HepG2 (cell line): ENCODE results near the gene SLC66A3. TPM values are rescaled to one million over a fixed set of nuclear protein-coding genes. Genes with fewer than 3 reads are reported as not detected.

Source experiments
- ASH2L ChIP-seq: fragments of 300-600, 200-600 bp; sonication (generic); IDR thresholded peaks from 2 replicates; pipeline ENCODE4 v1.7.0; 2017; ENCODE audit warnings: low read depth, mild to moderate bottlenecking, moderate library complexity, mixed read lengths, low read length; ENCODE audit not compliant: insufficient read length
- ELF1 ChIP-seq: sonication (generic); formaldehyde crosslinking; IDR thresholded peaks from 2 replicates; pipeline ENCODE4 v1.4.0; 2020; ENCODE audit warnings: missing genetic modification reagents
- EP300 ChIP-seq, 3 experiments: sonication (generic) in 1 of 3; formaldehyde crosslinking in 1 of 3; IDR thresholded peaks; 2 replicates each; pipeline versions ENCODE4 v1.5.1 to v1.6.1; 2011 to 2020; ENCODE audit warnings: low read depth in 2 of 3, low read length in 2 of 3, borderline replicate concordance in 1 of 3, improper control_type of control experiment in 1 of 3, mild to moderate bottlenecking in 1 of 3, missing genetic modification reagents in 1 of 3, moderate library complexity in 1 of 3
- HNF4A ChIP-seq: sonication (generic); formaldehyde crosslinking; IDR thresholded peaks from 2 replicates; pipeline ENCODE4 v1.4.0; 2020; ENCODE audit warnings: missing genetic modification reagents
- MTA1 ChIP-seq: sonication (generic); formaldehyde crosslinking; IDR thresholded peaks from 2 replicates; pipeline ENCODE4 v1.4.0; 2020; ENCODE audit warnings: missing genetic modification reagents, mild to moderate bottlenecking, borderline replicate concordance
- PHF8 ChIP-seq: sonication (generic); formaldehyde crosslinking; IDR thresholded peaks from 2 replicates; pipeline ENCODE4 v1.5.0; 2020; ENCODE audit warnings: missing genetic modification reagents
- POLR2AphosphoS5 ChIP-seq: IDR thresholded peaks from 2 replicates; pipeline ENCODE4 v1.6.1; 2012; ENCODE audit warnings: low read depth, low read length
- RBM22 ChIP-seq: fragments of 200-400 bp; formaldehyde crosslinking; optimal IDR thresholded peaks from 2 replicates; pipeline ENCODE3; 2017; ENCODE audit warnings: mild to moderate bottlenecking, low read length, moderate library complexity
- SMC3 ChIP-seq: IDR thresholded peaks from 2 replicates; pipeline ENCODE4 v1.6.1; 2011; ENCODE audit warnings: low read length, improper control_type of control experiment
- TEAD3 ChIP-seq: optimal IDR thresholded peaks from 2 replicates; pipeline ENCODE3; 2016; ENCODE audit warnings: borderline replicate concordance
- ZNF557 ChIP-seq: sonication (generic); formaldehyde crosslinking; IDR thresholded peaks from 2 replicates; pipeline ENCODE4 v1.4.0; 2020; ENCODE audit warnings: missing genetic modification reagents
- ZNF562 ChIP-seq: sonication (generic); formaldehyde crosslinking; IDR thresholded peaks from 2 replicates; pipeline ENCODE4 v1.8.0; 2022; ENCODE audit warnings: missing genetic modification reagents, borderline replicate concordance
- ZNF777 ChIP-seq: sonication (generic); formaldehyde crosslinking; IDR thresholded peaks from 2 replicates; pipeline ENCODE4 v1.4.0; 2020; ENCODE audit warnings: missing genetic modification reagents
- ZSCAN20 ChIP-seq: sonication (generic); formaldehyde crosslinking; IDR thresholded peaks from 2 replicates; pipeline ENCODE4 v1.4.0; 2020; ENCODE audit warnings: missing genetic modification reagents, mild to moderate bottlenecking, borderline replicate concordance
- polyA plus RNA-seq, 8 experiments: library from polyadenylated mRNA; depleted of rRNA in 3 of 8; stranded (reverse) in 7 of 8; unstranded in 1 of 8; fragments of >200 nt; fragmentation: Illumina TruSeq in 4 of 8; extraction: Trizol in 4 of 8; gene quantifications; 2 replicates each; pipeline versions ENCODE4 v1.2.1 to v1.2.3, GENCODE V29; 2011 to 2016; ENCODE audit warnings: low read depth in 4 of 8, missing spikeins in 1 of 8, mixed read lengths in 1 of 8; ENCODE audit not compliant: insufficient read depth in 1 of 8
- total RNA-seq, 5 experiments: library from RNA; depleted of rRNA; stranded (reverse); fragments of >200 nt; fragmentation: Illumina TruSeq; extraction: Trizol; gene quantifications; 2 replicates each; pipeline ENCODE4 v1.2.3, GENCODE V29; 2016; ENCODE audit warnings: low read depth in 1 of 5
- TF ChIP-seq, protein P1 (sequence below): sonication (generic); formaldehyde crosslinking; IDR thresholded peaks from 2 replicates; pipeline ENCODE4 v1.4.0; 2020; ENCODE audit warnings: mild to moderate bottlenecking, missing genetic modification reagents
- TF ChIP-seq, protein P2 (sequence below): sonication (generic); formaldehyde crosslinking; IDR thresholded peaks from 2 replicates; pipeline ENCODE4 v1.4.0; 2020; ENCODE audit warnings: mild to moderate bottlenecking, low read depth, missing genetic modification reagents
- TF ChIP-seq, protein P3 (sequence below): sonication (generic); formaldehyde crosslinking; IDR thresholded peaks from 2 replicates; pipeline ENCODE4 v1.5.1; 2020; ENCODE audit warnings: mild to moderate bottlenecking, missing genetic modification reagents, moderate library complexity
- TF ChIP-seq, protein P4 (sequence below): sonication (generic); formaldehyde crosslinking; IDR thresholded peaks from 2 replicates; pipeline ENCODE4 v1.8.1; 2023; ENCODE audit warnings: mild to moderate bottlenecking, inconsistent platforms, moderate library complexity, missing genetic modification reagents, borderline replicate concordance

SLC66A3 gene
- total and polyA plus RNA-seq, 2 of the 13 experiments (the other 11 are each of a cell fraction or from before 2014, with no cell fraction given): 2.2 to 3.7 TPM

DNA sequence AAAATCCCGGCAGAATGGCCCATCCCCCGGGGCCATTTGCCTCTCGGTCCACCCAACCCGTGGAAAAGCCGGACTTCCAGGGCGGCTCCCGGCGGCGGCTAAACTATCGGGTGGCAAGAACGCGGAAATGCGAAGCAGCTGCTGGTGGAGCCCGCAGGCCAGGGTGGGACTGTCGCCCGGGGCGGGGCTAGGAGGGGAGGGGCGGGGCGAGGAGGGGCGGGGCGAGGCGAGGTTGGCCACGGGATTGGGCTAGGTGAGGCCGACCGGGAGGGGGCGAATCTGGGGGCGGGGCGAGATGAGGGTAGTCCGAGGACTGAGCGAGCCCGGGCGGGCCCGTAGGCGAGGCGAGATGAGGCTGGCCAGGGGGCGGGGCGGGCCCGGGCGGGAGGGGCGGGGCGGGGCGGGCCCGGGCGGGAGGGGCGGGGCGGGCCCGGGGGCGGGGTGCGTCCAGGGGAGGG is 315 bp upstream of the SLC66A3 start (continued):
- TF ChIP-seq, protein P1, sequence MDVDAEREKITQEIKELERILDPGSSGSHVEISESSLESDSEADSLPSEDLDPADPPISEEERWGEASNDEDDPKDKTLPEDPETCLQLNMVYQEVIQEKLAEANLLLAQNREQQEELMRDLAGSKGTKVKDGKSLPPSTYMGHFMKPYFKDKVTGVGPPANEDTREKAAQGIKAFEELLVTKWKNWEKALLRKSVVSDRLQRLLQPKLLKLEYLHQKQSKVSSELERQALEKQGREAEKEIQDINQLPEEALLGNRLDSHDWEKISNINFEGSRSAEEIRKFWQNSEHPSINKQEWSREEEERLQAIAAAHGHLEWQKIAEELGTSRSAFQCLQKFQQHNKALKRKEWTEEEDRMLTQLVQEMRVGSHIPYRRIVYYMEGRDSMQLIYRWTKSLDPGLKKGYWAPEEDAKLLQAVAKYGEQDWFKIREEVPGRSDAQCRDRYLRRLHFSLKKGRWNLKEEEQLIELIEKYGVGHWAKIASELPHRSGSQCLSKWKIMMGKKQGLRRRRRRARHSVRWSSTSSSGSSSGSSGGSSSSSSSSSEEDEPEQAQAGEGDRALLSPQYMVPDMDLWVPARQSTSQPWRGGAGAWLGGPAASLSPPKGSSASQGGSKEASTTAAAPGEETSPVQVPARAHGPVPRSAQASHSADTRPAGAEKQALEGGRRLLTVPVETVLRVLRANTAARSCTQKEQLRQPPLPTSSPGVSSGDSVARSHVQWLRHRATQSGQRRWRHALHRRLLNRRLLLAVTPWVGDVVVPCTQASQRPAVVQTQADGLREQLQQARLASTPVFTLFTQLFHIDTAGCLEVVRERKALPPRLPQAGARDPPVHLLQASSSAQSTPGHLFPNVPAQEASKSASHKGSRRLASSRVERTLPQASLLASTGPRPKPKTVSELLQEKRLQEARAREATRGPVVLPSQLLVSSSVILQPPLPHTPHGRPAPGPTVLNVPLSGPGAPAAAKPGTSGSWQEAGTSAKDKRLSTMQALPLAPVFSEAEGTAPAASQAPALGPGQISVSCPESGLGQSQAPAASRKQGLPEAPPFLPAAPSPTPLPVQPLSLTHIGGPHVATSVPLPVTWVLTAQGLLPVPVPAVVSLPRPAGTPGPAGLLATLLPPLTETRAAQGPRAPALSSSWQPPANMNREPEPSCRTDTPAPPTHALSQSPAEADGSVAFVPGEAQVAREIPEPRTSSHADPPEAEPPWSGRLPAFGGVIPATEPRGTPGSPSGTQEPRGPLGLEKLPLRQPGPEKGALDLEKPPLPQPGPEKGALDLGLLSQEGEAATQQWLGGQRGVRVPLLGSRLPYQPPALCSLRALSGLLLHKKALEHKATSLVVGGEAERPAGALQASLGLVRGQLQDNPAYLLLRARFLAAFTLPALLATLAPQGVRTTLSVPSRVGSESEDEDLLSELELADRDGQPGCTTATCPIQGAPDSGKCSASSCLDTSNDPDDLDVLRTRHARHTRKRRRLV (CRISPR knock-in tag): 0 out of 2 replicates have a peak, but pooled peaks have one; percentile 51
- no peak for TF ChIP-seq RBM22
- TF ChIP-seq, protein P2, sequence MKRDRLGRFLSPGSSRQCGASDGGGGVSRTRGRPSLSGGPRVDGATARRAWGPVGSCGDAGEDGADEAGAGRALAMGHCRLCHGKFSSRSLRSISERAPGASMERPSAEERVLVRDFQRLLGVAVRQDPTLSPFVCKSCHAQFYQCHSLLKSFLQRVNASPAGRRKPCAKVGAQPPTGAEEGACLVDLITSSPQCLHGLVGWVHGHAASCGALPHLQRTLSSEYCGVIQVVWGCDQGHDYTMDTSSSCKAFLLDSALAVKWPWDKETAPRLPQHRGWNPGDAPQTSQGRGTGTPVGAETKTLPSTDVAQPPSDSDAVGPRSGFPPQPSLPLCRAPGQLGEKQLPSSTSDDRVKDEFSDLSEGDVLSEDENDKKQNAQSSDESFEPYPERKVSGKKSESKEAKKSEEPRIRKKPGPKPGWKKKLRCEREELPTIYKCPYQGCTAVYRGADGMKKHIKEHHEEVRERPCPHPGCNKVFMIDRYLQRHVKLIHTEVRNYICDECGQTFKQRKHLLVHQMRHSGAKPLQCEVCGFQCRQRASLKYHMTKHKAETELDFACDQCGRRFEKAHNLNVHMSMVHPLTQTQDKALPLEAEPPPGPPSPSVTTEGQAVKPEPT (CRISPR knock-in tag): no peak
- TF ChIP-seq PHF8 (CRISPR knock-in tag): peak; percentile 36; the same call in 1 of the 2 replicates
- TF ChIP-seq ELF1 (CRISPR knock-in tag): peak; percentile 93
- peak; percentile 93 for TF ChIP-seq TEAD3
- TF ChIP-seq ZSCAN20 (CRISPR knock-in tag): no peak
- TF ChIP-seq SMC3: no peak
- 0 out of 4 replicates have a peak, but pooled peaks of 1 of the 2 experiments have one; percentile 8 for TF ChIP-seq EP300 (IDR thresholded peaks at IDR 0.05; ENCODE audit: low read depth in 2 of 2, low read length in 2 of 2)
- TF ChIP-seq EP300 (CRISPR knock-in tag; IDR thresholded peaks at IDR 0.05; ENCODE audit: borderline replicate concordance): no peak
- TF ChIP-seq MTA1 (CRISPR knock-in tag): no peak
- TF ChIP-seq, protein P3, sequence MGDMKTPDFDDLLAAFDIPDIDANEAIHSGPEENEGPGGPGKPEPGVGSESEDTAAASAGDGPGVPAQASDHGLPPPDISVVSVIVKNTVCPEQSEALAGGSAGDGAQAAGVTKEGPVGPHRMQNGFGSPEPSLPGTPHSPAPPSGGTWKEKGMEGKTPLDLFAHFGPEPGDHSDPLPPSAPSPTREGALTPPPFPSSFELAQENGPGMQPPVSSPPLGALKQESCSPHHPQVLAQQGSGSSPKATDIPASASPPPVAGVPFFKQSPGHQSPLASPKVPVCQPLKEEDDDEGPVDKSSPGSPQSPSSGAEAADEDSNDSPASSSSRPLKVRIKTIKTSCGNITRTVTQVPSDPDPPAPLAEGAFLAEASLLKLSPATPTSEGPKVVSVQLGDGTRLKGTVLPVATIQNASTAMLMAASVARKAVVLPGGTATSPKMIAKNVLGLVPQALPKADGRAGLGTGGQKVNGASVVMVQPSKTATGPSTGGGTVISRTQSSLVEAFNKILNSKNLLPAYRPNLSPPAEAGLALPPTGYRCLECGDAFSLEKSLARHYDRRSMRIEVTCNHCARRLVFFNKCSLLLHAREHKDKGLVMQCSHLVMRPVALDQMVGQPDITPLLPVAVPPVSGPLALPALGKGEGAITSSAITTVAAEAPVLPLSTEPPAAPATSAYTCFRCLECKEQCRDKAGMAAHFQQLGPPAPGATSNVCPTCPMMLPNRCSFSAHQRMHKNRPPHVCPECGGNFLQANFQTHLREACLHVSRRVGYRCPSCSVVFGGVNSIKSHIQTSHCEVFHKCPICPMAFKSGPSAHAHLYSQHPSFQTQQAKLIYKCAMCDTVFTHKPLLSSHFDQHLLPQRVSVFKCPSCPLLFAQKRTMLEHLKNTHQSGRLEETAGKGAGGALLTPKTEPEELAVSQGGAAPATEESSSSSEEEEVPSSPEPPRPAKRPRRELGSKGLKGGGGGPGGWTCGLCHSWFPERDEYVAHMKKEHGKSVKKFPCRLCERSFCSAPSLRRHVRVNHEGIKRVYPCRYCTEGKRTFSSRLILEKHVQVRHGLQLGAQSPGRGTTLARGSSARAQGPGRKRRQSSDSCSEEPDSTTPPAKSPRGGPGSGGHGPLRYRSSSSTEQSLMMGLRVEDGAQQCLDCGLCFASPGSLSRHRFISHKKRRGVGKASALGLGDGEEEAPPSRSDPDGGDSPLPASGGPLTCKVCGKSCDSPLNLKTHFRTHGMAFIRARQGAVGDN (CRISPR knock-in tag): peak; percentile 52
- TF ChIP-seq, protein P4, sequence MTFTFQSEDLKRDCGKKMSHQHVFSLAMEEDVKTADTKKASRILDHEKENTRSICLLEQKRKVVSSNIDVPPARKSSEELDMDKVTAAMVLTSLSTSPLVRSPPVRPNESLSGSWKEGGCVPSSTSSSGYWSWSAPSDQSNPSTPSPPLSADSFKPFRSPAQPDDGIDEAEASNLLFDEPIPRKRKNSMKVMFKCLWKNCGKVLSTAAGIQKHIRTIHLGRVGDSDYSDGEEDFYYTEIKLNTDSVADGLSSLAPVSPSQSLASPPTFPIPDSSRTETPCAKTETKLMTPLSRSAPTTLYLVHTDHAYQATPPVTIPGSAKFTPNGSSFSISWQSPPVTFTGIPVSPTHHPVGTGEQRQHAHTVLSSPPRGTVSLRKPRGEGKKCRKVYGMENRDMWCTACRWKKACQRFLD (CRISPR knock-in tag): no peak
- TF ChIP-seq HNF4A (CRISPR knock-in tag): no peak
- TF ChIP-seq POLR2AphosphoS5: peak; percentile 69
- no peak for TF ChIP-seq ZNF562 (CRISPR knock-in tag)
- TF ChIP-seq ASH2L: peak; percentile 4
- no peak for TF ChIP-seq ZNF777 (CRISPR knock-in tag)
- no peak for TF ChIP-seq ZNF557 (CRISPR knock-in tag)
